ENCODE results near the gene SMPD2.

DNA sequence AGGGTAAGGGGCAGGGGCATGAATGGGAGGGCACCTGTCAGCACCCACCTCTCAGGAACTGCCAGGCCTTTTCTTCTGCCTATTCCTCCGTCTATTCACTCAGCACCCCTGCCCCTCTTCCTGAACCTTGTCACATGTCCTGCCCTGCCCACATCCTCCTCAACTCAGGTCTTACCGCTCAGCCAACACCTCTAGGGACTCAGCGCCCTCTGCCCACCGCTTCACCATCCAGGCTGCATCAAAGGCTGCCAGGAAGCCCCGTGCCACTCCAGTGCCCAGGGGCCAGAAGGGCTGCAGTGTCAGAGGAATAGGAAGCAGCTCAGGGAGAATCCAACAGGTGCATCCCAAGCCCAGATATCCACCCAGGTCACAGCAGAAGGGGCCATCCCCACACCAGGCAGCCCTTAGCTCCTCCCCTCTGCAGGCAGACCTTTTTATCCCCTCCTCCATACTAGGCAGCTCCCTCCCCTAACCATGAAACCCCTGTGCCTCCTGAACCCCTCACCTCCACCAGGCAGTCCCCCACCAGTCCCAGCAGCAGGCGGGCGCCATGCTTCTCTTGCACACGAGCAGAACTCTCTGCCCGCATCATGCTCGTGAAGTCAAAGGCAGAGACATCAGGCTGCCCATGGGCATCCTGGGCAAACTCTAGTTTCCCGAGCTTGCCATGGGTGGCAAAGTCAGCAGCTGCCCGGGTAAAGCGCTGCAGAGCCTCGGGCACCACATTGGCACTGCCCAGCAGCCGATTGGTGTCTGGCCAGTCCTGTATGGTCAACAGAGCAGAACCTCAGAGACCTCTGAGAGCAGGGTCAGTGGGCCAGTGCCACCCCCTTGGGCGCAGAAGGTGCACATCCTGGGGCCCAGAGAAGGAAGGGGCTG, 9.5 kb downstream of the SMPD2 start:
- no peak for TF ChIP-seq EZH2 (IDR thresholded peaks at IDR 0.05)
- TF ChIP-seq POLR2AphosphoS5 (IDR thresholded peaks at IDR 0.05; ENCODE audit: borderline replicate concordance, low read depth, low read length), result no peak
- no peak for TF ChIP-seq FOXP2 (optimal IDR thresholded peaks at IDR 0.05; ENCODE audit: control extremely low read depth, extremely low read length, insufficient read depth)
